ES-I3 (cell line): ENCODE data around the gene GRID1.

Experiments used
- H3K36me3 ChIP-seq: 2 replicates; pipeline ENCODE4 v1.6.1; 2013; ENCODE audit warnings: mild to moderate bottlenecking, low read length, control low read depth, moderate library complexity; ENCODE audit not compliant: insufficient read depth
- H3K4me1 ChIP-seq: 2 replicates; pipeline ENCODE4 v1.6.1; 2013; ENCODE audit warnings: mild to moderate bottlenecking, control low read depth, low read length; ENCODE audit not compliant: insufficient read depth
- H3K9ac ChIP-seq: 2 replicates; pipeline ENCODE4 v1.6.1; 2013; ENCODE audit warnings: low read depth, mild to moderate bottlenecking, low read length, moderate library complexity
- H3K9me3 ChIP-seq: 2 replicates; pipeline ENCODE4 v1.6.1; 2013; ENCODE audit warnings: mild to moderate bottlenecking, low read length, moderate library complexity; ENCODE audit not compliant: control insufficient read depth, insufficient read depth

Gene GRID1

GRCh38 chr10:85642082-85642420, 724.5 kb downstream of the GRID1 start:
- Histone ChIP-seq H3K9me3 (no peaks in the 10 kb centered on the region), H3K36me3 (no peaks in the 10 kb centered on the region), H3K4me1 (peaks cover 12% of the 10 kb centered on the region), H3K9ac (no peak overlapping the region)

GRCh38 chr10:85641479-85642009, 725.1 kb downstream of the GRID1 start:
- Histone ChIP-seq H3K9ac (no peak overlapping the region), H3K4me1 (peaks cover 12% of the 10 kb centered on the region), H3K9me3 (no peaks in the 10 kb centered on the region), H3K36me3 (no peaks in the 10 kb centered on the region)

- H3K4me1 ChIP-seq = peaks cover 12% of the 10 kb centered on the region
- no peaks in the 10 kb centered on the region for H3K9me3 ChIP-seq
- no peaks in the 10 kb centered on the region for H3K36me3 ChIP-seq
- H3K9ac ChIP-seq = no peak overlapping the region
Measured at GRCh38 chr10:85638797-85639196, 727.8 kb downstream of the GRID1 start.

- Histone ChIP-seq H3K4me1 (no peaks in the 10 kb centered on the region), H3K36me3 (no peaks in the 10 kb centered on the region), H3K9me3 (no peaks in the 10 kb centered on the region), H3K9ac (no peak overlapping the region)
Measured at GRCh38 chr10:85635650-85636049, 730.9 kb downstream of the GRID1 start.

GRCh38 chr10:85624511-85624910, 742.1 kb downstream of the GRID1 start:
- no peaks in the 10 kb centered on the region for H3K36me3 ChIP-seq
- no peaks in the 10 kb centered on the region for H3K9me3 ChIP-seq
- no peaks in the 10 kb centered on the region for H3K4me1 ChIP-seq
- no peak overlapping the region for H3K9ac ChIP-seq

- Histone ChIP-seq H3K9ac (no peak overlapping the region), H3K36me3 (no peaks in the 10 kb centered on the region), H3K4me1 (no peaks in the 10 kb centered on the region), H3K9me3 (no peaks in the 10 kb centered on the region)
Measured at GRCh38 chr10:85623758-85624157, 742.8 kb downstream of the GRID1 start.

- H3K4me1 ChIP-seq = no peaks in the 10 kb centered on the region
- H3K9me3 ChIP-seq = no peaks in the 10 kb centered on the region
- no peaks in the 10 kb centered on the region for H3K36me3 ChIP-seq
- no peak overlapping the region for H3K9ac ChIP-seq
Measured at GRCh38 chr10:85623342-85623741, 743.3 kb downstream of the GRID1 start.

GRCh38 chr10:85622425-85622824, 744.2 kb downstream of the GRID1 start:
- no peaks in the 10 kb centered on the region for H3K4me1 ChIP-seq
- no peaks in the 10 kb centered on the region for H3K9me3 ChIP-seq
- no peak overlapping the region for H3K9ac ChIP-seq
- H3K36me3 ChIP-seq = no peaks in the 10 kb centered on the region

GRCh38 chr10:85621562-85621961, 745.0 kb downstream of the GRID1 start:
- H3K9me3 ChIP-seq = no peaks in the 10 kb centered on the region
- H3K36me3 ChIP-seq = no peaks in the 10 kb centered on the region
- H3K9ac ChIP-seq = no peak overlapping the region
- no peaks in the 10 kb centered on the region for H3K4me1 ChIP-seq

GRCh38 chr10:85620807-85621206, 745.8 kb downstream of the GRID1 start:
- no peaks in the 10 kb centered on the region for H3K4me1 ChIP-seq
- no peaks in the 10 kb centered on the region for H3K36me3 ChIP-seq
- H3K9ac ChIP-seq = no peak overlapping the region
- H3K9me3 ChIP-seq = no peaks in the 10 kb centered on the region

- H3K36me3 ChIP-seq = no peaks in the 10 kb centered on the region
- H3K9ac ChIP-seq = no peak overlapping the region
- no peaks in the 10 kb centered on the region for H3K4me1 ChIP-seq
- H3K9me3 ChIP-seq = no peaks in the 10 kb centered on the region
Measured at GRCh38 chr10:85619832-85620231, 746.8 kb downstream of the GRID1 start.

- Histone ChIP-seq H3K9me3 (no peaks in the 10 kb centered on the region), H3K36me3 (no peaks in the 10 kb centered on the region), H3K9ac (no peak overlapping the region), H3K4me1 (no peaks in the 10 kb centered on the region)
Measured at GRCh38 chr10:85618841-85619240, 747.8 kb downstream of the GRID1 start.

GRCh38 chr10:85617751-85618546, 748.6 kb downstream of the GRID1 start:
- Histone ChIP-seq H3K9me3 (no peaks in the 10 kb centered on the region), H3K36me3 (no peaks in the 10 kb centered on the region), H3K4me1 (no peaks in the 10 kb centered on the region), H3K9ac (no peak overlapping the region)

- H3K9ac ChIP-seq = no peak overlapping the region
- H3K4me1 ChIP-seq = no peaks in the 10 kb centered on the region
- H3K36me3 ChIP-seq = no peaks in the 10 kb centered on the region
- no peaks in the 10 kb centered on the region for H3K9me3 ChIP-seq
Measured at GRCh38 chr10:85615556-85615955, 751.0 kb downstream of the GRID1 start.

GRCh38 chr10:85614981-85615380, 751.6 kb downstream of the GRID1 start:
- H3K9me3 ChIP-seq = no peaks in the 10 kb centered on the region
- H3K36me3 ChIP-seq = no peaks in the 10 kb centered on the region
- no peaks in the 10 kb centered on the region for H3K4me1 ChIP-seq
- no peak overlapping the region for H3K9ac ChIP-seq
